Lower leg skin (tissue), 4 donors: ENCODE results near the gene CLASP1. TPM values are rescaled to one million over a fixed set of nuclear protein-coding genes. Genes with fewer than 3 reads are reported as not detected.

ENCODE experiments used
- DNase-seq, 2 donors: peaks; one replicate each; pipeline ENCODE4 v3.0.0-alpha.2; 2019; ENCODE audit warnings: low spot score in 2 of 2
- H3K4me3 ChIP-seq: fragments of 200-600 bp; sonication (generic); 2 replicates; pipeline ENCODE4 v1.5.1; 2017; ENCODE audit warnings: mild to moderate bottlenecking, low read depth; ENCODE audit not compliant: poor library complexity, severe bottlenecking
- CTCF ChIP-seq, 3 donors: fragments of 450-650 bp; IDR thresholded peaks; one replicate each; pipeline ENCODE4 v1.5.1; 2016; ENCODE audit warnings: antibody characterized with exemption in 3 of 3, mild to moderate bottlenecking in 3 of 3, moderate library complexity in 2 of 3
- POLR2A ChIP-seq, 2 donors: fragments of 450-650 bp; IDR thresholded peaks; one replicate each; pipeline ENCODE4 v1.6.1; 2016 to 2017; ENCODE audit warnings: antibody characterized with exemption in 2 of 2, mild to moderate bottlenecking in 1 of 2, moderate library complexity in 1 of 2
- WGBS, 2 donors: methylation state at CpG; one replicate each; pipeline ENCODE4 v1.1.5; 2018; 5-methylcytosine and 5-hydroxymethylcytosine counted together
- intact Hi-C: fragments of 100-400 bp; cut with DNase I; formaldehyde crosslinking; loops from one replicate; pipeline ENCODE4 v1.15.0; 2023; ENCODE audit warnings: low total_unique reads
- total RNA-seq, 4 donors: library from RNA; depleted of rRNA; stranded (reverse); fragments of >200 nt; gene quantifications; one replicate each; pipeline ENCODE4 v1.1.0, GENCODE V29; 2016

The CLASP1 gene
- total RNA-seq, 4 donors from 2014 or later, result 56.8 to 88.4 (median 69.0) TPM

GRCh38 chr2:121388371-121388770 lies 260.9 kb downstream of the CLASP1 start:
- WGBS, 2 donors, result 92 to 93% methylated on average over 5 of the region's 5 CpGs
- intact Hi-C loops, result no loop called here
- no peak overlapping the region for H3K4me3 ChIP-seq
- DNase-seq, result no peak
- TF ChIP-seq POLR2A (IDR thresholded peaks at IDR 0.05), result no peak
- TF ChIP-seq CTCF (IDR thresholded peaks at IDR 0.05), result no peak

GRCh38 chr2:121387591-121388325 lies 261.5 kb downstream of the CLASP1 start:
- intact Hi-C loops, result no loop called here
- WGBS, 2 donors, result 82 to 89% methylated on average over 5 of the region's 5 CpGs
- TF ChIP-seq POLR2A (IDR thresholded peaks at IDR 0.05) (no peak), CTCF (IDR thresholded peaks at IDR 0.05) (no peak)
- no peak for DNase-seq
- H3K4me3 ChIP-seq, result no peak overlapping the region

- DNase-seq, result no peak
- no peak for TF ChIP-seq CTCF (IDR thresholded peaks at IDR 0.05)
- TF ChIP-seq POLR2A (IDR thresholded peaks at IDR 0.05), result no peak
- H3K4me3 ChIP-seq, result no peak overlapping the region
- intact Hi-C loops, result no loop called here
- WGBS, 2 donors, result 57 to 58% methylated on average over 2 of the region's 2 CpGs
Observed at GRCh38 chr2:121386707-121387106, 262.6 kb downstream of the CLASP1 start.

- no peak for DNase-seq
- H3K4me3 ChIP-seq, result no peak overlapping the region
- intact Hi-C loops, result no loop called here
- TF ChIP-seq CTCF (IDR thresholded peaks at IDR 0.05) (no peak), POLR2A (IDR thresholded peaks at IDR 0.05) (no peak)
Observed at GRCh38 chr2:121386102-121386501, 263.2 kb downstream of the CLASP1 start.

DNA sequence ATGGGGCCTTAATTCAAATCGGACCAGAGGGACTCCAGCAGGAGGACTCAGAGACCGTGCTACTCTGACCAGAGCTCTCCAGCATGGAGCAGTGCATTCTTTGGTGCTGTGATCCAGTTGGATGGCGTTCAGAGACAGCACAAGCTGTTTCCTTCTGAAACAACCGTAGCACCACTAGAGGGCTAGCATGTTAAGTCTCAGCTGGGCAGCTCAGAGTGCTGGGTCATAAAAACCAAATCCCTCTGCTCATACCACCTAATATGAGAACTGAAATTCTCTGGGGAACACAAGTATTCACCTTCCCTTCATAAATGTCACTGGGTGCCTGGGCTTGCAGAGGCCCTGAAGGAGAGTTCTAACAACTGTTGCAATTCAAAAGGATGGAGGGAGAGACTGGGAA lies 266.5 kb downstream of the CLASP1 start:
- WGBS, 2 donors, result 89 to 91% methylated on average over 4 of the region's 4 CpGs
- DNase-seq, result no peak
- no peak for TF ChIP-seq POLR2A (IDR thresholded peaks at IDR 0.05)
- no peak for TF ChIP-seq CTCF (IDR thresholded peaks at IDR 0.05)
- no peak overlapping the region for H3K4me3 ChIP-seq
- intact Hi-C loops, result no loop called here

- DNase-seq, result no peak
- TF ChIP-seq CTCF (IDR thresholded peaks at IDR 0.05) (no peak), POLR2A (IDR thresholded peaks at IDR 0.05) (no peak)
- H3K4me3 ChIP-seq, result no peak overlapping the region
- 61% methylated on average over 5 of the region's 5 CpGs for WGBS, 2 donors
- intact Hi-C loops, result no loop called here
Observed at GRCh38 chr2:121377646-121378045, 271.6 kb downstream of the CLASP1 start.
